Measurements from ENCODE around the gene C9orf153.

GRCh38 chr9:86248746-86249145 lies 10.7 kb downstream of the C9orf153 start:
- TF ChIP-seq CTCF (conservative IDR thresholded peaks at IDR 0.05; ENCODE audit: low read depth in 2 of 2) (no peak), EZH2 (IDR thresholded peaks at IDR 0.05; ENCODE audit: low read depth, unreplicated experiment) (no peak), POLR2AphosphoS5 (IDR thresholded peaks at IDR 0.05; ENCODE audit: low read depth) (no peak), EZH2phosphoT487 (IDR thresholded peaks at IDR 0.05; ENCODE audit: unreplicated experiment) (no peak), REST (IDR thresholded peaks at IDR 0.05; ENCODE audit: unreplicated experiment) (no peak), ZNF462 (CRISPR knock-in tag; IDR thresholded peaks at IDR 0.05) (no peak), JUNB (IDR thresholded peaks at IDR 0.05; ENCODE audit: unreplicated experiment) (no peak), CREB1 (CRISPR knock-in tag; IDR thresholded peaks at IDR 0.05; ENCODE audit: low read depth) (no peak), ZNF331 (CRISPR knock-in tag; IDR thresholded peaks at IDR 0.05; ENCODE audit: low read depth) (no peak)

All from GM23338 (cell line).